ENCODE results near the gene SBNO2.

SBNO2 gene

DNA sequence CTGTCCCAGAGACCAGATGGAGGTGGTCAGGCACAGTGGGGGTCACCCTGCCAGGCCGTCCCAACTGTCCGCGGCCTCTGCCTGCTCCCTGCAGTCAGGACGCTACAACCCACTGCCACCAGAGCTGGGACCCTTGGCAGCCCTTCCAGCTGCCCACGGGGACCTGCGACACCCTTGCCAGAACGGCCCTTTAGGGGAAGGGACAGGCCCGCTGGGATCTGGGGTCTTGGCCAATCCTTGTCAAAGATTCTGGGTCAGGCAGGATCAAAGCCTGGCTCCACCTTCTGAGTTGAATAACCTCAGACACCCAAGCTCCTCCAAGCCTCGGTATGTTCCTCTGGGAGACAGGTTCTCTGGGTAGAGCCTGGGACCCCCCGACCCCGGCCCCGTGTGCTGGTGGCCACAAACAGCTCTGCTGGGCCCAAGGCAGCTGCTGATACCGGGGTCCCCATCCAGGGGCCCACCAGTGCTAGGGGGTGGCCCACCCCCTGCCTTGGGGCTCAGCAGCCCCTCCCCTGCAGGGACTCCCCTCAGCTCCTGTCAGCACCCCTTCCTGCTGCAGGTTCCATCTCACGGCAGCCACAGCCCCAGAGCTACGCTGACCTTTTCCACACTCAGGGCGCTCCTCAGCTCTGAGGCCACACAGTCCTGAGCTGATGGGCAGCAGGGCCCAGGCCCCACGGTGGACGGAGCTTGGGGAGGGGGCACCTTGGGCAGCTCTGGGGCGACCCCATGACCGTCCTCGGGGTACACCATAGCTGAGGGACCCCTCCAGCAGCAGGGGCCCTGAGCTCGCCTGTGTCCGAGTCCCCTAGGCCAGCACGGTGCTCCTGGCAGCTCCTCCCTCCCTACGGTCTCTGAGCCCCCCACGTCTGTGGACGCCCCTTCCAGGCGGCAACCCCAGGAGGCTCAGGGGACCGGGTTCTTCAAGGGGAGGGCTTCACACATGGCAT, 18.4 kb downstream of the SBNO2 start:
- no peak for DNase-seq (ENCODE audit: low read depth, low spot score)

DNA sequence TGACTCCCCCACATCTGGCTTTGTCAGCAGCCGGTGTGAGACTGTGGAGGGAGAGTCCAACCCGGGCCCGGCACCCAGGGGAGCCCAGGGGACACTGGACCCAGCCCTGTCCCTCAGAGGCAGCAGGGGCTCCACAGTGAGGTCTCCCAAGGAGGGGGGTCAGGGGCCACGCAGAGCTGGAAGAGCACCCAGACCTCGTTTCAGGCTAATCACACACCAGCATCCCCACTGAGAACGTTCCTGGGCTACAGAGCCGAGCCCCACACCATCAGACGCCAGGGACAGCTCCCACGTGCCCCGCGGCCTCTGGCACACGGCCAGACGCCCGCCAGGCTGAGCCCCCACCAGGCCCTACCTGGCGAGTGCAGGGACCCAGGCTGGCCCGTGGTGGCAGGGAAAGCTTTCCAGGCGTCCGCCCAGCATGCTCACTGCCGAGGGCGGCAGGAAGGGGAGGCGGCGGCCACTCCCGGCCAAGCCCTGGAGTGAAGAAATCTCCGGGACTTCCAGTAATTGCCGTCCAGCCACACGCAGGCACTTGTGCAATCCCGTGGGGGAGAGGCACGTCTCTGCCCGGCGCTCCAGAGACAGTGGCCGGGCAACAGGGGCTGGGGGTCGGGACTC, 19.2 kb downstream of the SBNO2 start:
- no peak for DNase-seq (ENCODE audit: low read depth, low spot score)

DNA sequence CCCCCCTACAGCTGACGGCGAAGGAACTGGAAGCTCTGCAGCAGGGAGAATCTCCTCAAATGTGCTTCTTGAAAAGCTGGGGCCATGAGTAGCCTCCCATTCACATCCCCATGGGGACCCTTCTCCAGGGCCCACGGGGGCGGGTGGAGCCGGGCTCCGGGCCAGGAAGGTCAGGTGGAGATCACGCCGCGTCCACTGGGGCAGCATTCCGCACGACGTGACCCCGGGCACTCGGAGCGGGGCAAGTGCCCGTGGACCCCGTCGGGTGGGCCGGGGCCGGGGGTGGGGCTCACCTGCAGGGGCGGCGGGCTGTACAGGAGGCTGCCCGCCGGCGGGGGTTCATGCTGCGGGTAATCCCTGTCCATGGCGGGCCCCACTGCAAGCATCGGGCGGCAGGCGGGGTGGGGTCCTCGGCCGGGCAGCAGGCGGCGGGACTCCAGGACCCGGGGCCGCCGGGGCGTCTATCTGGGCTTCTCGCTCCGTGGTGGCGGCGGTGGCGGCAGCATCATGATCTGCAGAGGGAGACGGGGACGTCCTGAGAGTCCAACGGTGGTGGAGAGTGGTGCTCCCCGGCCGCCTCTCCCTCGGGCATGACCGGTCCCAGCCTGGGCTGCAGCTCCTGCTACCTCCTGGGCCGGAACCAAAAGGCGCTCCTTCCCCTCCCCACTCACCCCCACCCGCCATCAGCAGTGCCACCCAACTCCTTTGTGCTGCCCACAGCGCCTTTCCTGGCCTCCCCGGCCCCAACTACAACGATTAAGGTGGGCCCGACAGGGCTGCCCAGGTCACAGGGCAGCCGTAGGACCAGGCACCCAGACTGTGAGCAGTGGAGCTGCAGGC, 20.0 kb downstream of the SBNO2 start:
- DNase-seq (ENCODE audit: low read depth, low spot score), result no peak

DNA sequence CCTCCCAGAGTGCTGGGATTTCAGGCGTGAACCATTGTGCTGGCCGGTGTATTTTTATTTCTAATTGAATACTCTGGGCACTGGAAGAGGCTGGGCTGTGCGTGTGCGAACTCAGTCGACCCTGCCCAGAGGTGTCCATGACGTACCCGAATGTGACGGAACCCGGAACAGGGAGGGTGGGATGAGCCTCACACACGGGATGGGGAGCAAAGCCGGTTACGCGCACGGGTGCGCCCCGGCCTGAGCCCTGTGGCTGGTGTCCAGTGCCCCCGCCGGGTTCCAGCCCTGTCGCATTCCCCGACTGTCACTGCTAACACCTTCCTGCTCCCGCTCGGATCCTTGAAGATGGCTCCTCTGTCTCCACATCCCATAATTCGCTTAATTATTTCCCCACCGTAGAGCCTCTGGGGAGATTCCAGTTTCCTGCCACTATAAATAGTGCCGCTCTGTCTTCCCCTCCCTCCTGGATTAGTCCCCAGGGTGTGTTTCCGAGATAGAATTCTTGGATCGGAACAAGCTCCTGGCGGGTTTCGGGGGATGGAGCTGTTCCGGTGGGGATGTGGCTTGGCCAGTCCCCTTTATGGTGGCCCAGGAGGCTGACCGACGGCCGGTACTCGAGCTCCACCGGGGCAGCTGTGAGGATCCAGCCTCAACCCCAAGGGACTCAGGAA, 22.0 kb downstream of the SBNO2 start:
- DNase-seq (ENCODE audit: low read depth, low spot score), result no peak

- no peak for DNase-seq (ENCODE audit: low read depth, low spot score)
Observed at GRCh38 chr19:1151037-1151724, 22.9 kb downstream of the SBNO2 start.

DNA sequence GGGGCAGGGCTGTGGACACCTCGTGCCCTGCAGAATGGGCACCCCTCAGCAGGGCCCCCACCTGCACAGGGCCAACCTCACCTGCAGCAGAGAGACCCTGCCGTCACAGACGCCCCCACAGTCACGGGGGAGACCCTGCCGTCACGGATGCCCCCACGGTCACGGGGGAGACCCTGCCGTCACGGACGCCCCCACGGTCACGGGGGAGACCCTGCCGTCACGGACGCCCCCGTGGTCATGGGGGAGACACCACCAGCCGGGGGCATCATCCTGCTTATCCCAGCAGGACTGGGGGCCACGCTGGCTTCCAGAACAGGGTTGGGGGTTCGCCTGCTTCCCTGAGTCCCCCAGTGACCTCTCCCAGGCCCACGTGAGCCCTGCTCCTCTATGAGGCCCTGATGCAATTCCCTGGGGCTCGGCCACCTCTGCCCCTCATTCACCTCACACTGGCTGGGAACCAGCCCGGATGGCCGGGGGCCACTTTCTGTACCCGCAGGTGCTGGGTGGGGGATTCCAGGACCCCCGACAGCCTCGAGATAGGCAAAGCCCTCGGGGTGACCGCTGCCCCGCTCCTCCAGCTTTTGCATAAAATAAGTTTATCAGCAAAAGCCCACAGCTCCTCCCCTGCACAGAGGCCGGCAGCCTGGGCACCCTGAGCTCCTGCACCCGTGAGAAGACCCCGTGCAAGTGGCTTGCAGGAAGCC, 23.6 kb downstream of the SBNO2 start:
- no peak for DNase-seq (ENCODE audit: low read depth, low spot score)

GRCh38 chr19:1149259-1150045, 24.6 kb downstream of the SBNO2 start:
- DNase-seq (ENCODE audit: low read depth, low spot score), result no peak

GRCh38 chr19:1147934-1148549, 26.0 kb downstream of the SBNO2 start:
- no peak for DNase-seq (ENCODE audit: low read depth, low spot score)

- DNase-seq (ENCODE audit: low read depth, low spot score), result no peak
Observed at GRCh38 chr19:1146858-1147780, 26.9 kb downstream of the SBNO2 start.

GRCh38 chr19:1146412-1146699, 27.7 kb downstream of the SBNO2 start:
- DNase-seq (ENCODE audit: low read depth, low spot score), result no peak

DNA sequence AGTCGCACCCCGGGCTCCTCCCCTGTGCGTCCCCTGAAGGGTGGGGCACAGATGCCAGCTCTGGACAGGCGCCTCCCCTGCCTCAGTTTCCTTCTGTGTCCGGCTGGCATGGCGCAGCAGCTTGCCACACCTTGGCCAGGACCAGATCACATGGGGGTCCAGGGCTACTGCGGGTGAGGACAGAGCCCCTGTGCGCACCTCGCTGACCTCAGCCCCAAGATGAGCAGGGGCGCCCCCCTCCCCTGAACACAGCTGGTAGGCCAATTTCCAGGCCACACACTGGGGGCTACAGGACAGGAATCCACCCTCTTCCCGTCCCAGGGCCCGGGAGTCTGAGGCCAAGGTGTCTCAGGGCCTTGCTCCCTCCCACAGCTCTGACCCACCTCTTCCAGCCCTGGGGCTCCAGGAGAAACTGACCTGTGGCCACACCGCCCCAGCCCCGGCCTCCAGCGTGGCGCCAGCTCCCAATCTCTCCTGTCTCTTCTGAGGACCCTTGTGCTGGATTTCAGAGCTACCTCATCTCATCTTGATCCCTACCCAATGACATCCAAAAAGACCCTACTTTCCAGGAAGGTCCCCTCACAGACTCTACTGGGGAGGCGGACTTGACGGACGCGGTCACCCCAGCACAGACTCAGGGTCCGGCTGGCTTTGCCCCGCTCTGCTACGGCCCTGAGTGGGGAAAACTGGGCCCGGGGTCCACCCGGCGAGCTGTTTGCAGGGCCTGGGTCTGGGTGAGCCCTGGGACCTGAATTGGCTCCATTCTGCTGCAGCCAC, 28.2 kb downstream of the SBNO2 start:
- no peak for DNase-seq (ENCODE audit: low read depth, low spot score)

DNA sequence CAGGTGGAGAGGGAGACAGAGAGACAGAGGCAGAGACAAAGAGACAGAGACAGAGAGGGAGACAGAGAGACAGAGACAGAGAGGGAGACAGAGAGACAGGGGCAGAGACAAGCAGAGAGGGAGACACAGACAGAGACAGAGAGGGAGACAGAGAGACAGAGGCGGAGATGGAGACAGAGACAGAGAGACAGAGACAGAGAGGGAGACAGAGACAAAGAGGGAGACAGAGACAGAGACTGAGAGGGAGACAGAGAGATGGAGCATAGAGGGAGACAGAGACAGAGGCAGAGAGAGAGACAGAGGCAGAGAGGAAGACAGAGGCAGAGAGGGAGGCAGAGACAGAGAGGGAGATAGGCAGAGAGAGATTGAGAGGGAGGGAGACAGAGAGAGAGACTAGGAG, 29.3 kb downstream of the SBNO2 start:
- no peak for DNase-seq (ENCODE audit: low read depth, low spot score)

DNA sequence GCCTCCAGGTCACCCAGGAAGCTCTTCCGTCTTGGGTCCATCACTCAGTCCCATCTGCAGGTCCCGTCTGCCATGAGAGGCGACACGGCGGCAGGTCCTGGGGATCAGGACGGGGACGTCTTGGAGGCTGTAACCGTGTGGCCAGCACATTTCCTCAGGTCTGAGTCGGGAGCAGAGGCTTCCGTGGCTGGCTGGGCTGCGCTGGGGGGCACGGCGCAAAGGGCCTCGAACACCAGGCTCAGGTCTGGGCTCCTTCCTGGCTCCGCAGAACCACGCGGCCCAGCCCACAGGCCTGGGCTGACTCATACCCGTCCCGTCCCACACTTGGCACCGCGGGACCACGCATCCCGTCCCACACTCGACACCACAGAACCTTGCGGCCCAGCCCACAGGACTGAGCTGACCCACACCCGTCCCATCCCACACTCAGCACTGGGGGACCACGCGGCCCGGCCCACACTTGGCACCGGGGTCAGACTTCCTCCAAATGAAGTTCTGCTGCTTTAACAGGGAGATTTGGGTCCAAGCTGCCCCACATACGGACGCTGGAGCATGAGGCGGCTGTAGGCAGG, 30.2 kb downstream of the SBNO2 start:
- DNase-seq (ENCODE audit: low read depth, low spot score), result no peak

DNA sequence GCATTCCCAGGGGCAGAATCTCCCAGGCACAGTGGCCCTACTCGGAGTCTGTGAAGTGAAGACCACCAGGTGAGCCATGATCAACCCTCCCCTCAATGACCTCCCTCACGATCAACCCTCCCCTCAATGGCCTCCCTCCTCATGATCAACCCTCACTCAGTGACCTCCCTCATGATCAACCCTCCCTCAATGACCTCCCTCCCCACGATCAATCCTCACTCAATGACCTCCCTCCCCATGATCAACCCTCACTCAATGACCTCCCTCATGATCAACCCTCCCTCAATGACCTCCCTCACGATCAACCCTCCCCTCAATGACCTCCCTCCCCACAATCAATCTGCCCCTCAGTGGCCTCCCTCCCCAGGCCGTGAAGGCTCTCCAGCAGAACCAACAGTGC, 32.1 kb downstream of the SBNO2 start:
- DNase-seq (ENCODE audit: low read depth, low spot score), result no peak

GRCh38 chr19:1140272-1141027, 33.6 kb downstream of the SBNO2 start:
- no peak for DNase-seq (ENCODE audit: low read depth, low spot score)

GRCh38 chr19:1139126-1139525, 34.9 kb downstream of the SBNO2 start:
- no peak for DNase-seq (ENCODE audit: low read depth, low spot score)

Data from ELF-1 (cell line).